ENCODE measurements around the gene COQ7.

Gene COQ7

DNA sequence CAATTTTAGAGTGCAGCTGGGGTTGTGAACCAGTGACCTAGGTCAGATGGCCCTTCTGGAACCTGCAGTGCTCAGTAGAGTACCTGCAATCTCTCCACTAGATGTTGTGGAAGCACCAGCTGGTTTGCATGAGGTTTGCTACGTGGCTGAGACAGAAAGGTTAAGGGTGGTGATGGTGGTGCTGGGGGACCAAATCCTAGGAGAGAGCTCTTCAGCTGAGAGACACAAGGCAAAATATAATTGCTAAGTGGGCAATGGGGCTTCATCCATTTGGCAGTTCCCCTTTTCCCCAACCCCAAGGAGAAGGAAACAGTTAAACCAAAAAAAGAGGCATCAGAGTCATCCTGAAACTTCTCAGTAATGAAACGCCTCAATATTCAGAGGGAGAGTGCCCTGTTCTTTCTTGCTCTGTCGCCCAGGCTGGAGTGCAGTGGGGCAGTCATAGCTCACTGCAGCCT lies 60.3 kb downstream of the COQ7 start:
- TF ChIP-seq, protein P1, sequence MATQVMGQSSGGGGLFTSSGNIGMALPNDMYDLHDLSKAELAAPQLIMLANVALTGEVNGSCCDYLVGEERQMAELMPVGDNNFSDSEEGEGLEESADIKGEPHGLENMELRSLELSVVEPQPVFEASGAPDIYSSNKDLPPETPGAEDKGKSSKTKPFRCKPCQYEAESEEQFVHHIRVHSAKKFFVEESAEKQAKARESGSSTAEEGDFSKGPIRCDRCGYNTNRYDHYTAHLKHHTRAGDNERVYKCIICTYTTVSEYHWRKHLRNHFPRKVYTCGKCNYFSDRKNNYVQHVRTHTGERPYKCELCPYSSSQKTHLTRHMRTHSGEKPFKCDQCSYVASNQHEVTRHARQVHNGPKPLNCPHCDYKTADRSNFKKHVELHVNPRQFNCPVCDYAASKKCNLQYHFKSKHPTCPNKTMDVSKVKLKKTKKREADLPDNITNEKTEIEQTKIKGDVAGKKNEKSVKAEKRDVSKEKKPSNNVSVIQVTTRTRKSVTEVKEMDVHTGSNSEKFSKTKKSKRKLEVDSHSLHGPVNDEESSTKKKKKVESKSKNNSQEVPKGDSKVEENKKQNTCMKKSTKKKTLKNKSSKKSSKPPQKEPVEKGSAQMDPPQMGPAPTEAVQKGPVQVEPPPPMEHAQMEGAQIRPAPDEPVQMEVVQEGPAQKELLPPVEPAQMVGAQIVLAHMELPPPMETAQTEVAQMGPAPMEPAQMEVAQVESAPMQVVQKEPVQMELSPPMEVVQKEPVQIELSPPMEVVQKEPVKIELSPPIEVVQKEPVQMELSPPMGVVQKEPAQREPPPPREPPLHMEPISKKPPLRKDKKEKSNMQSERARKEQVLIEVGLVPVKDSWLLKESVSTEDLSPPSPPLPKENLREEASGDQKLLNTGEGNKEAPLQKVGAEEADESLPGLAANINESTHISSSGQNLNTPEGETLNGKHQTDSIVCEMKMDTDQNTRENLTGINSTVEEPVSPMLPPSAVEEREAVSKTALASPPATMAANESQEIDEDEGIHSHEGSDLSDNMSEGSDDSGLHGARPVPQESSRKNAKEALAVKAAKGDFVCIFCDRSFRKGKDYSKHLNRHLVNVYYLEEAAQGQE (IDR thresholded peaks at IDR 0.05; ENCODE audit: insufficient replicate concordance, low read depth), result no peak
- TF ChIP-seq GABPA (IDR thresholded peaks at IDR 0.05; ENCODE audit: low read depth), result no peak
- peak; percentile 76 for TF ChIP-seq SPI1 (IDR thresholded peaks at IDR 0.05; ENCODE audit: borderline replicate concordance, low read depth)
- TF ChIP-seq, protein P2, sequence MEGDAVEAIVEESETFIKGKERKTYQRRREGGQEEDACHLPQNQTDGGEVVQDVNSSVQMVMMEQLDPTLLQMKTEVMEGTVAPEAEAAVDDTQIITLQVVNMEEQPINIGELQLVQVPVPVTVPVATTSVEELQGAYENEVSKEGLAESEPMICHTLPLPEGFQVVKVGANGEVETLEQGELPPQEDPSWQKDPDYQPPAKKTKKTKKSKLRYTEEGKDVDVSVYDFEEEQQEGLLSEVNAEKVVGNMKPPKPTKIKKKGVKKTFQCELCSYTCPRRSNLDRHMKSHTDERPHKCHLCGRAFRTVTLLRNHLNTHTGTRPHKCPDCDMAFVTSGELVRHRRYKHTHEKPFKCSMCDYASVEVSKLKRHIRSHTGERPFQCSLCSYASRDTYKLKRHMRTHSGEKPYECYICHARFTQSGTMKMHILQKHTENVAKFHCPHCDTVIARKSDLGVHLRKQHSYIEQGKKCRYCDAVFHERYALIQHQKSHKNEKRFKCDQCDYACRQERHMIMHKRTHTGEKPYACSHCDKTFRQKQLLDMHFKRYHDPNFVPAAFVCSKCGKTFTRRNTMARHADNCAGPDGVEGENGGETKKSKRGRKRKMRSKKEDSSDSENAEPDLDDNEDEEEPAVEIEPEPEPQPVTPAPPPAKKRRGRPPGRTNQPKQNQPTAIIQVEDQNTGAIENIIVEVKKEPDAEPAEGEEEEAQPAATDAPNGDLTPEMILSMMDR (IDR thresholded peaks at IDR 0.05; ENCODE audit: insufficient read depth, low read length), result no peak
- no peak for TF ChIP-seq POLR2AphosphoS5 (IDR thresholded peaks at IDR 0.05; ENCODE audit: low read depth)
- DNase-seq (ENCODE audit: low read depth in 1 of 2, low spot score in 1 of 2), result no peak
- Histone ChIP-seq H3K27me3 (ENCODE audit: insufficient read depth, poor library complexity, severe bottlenecking) (no peaks in the 10 kb centered on the region), H3K27ac (replicated peaks) (no peak overlapping the region), H3K4me3 (replicated peaks; ENCODE audit: insufficient read depth, low read length) (no peak overlapping the region)

DNA sequence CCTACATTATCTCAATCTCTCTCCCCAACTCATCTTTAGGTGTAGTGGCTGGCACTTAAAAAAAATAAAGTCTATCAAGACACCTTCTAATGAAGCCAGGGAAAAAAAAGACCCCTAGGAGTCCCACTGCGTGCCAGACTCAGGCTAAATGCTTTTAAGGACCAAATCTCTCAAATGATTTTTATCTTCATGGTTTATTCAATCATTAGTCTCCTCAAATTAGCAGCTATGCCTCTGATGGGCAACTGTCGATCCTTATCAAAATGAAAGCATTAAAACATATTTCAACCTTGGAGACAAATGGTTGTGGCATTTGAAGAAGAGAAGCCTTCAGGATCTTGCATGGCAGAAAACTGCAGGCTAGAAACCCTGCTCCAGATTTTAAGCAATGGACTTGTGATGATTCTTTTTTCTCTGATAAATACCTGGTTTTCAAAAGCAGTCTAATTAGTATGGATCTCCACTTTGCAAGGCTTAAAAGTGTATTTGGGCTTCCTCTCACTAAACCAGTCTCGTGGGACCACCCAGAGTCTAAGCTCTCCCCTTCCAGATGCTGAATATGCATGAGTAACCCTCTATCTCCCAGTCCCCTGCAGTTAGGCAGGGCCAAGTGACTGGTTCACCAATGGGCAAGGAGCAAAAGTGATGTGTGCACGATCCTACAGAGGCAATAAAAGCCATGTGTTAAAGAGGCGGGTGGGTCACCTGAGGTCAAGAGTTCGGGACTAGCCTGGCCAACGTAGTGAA lies 61.2 kb downstream of the COQ7 start:
- Histone ChIP-seq H3K27me3 (ENCODE audit: insufficient read depth, poor library complexity, severe bottlenecking) (no peaks in the 10 kb centered on the region), H3K27ac (replicated peaks) (no peak overlapping the region), H3K4me3 (replicated peaks; ENCODE audit: insufficient read depth, low read length) (no peak overlapping the region)
- no peak for TF ChIP-seq SPI1 (IDR thresholded peaks at IDR 0.05; ENCODE audit: borderline replicate concordance, low read depth)
- TF ChIP-seq, protein P2 (IDR thresholded peaks at IDR 0.05; ENCODE audit: insufficient read depth, low read length), result no peak
- no peak for TF ChIP-seq POLR2AphosphoS5 (IDR thresholded peaks at IDR 0.05; ENCODE audit: low read depth)
- no peak for TF ChIP-seq GABPA (IDR thresholded peaks at IDR 0.05; ENCODE audit: low read depth)
- DNase-seq (ENCODE audit: low read depth in 1 of 2, low spot score in 1 of 2), result no peak

Measured in HL-60 (cell line).